Measurements from ENCODE around the gene DHRS2.

DNA sequence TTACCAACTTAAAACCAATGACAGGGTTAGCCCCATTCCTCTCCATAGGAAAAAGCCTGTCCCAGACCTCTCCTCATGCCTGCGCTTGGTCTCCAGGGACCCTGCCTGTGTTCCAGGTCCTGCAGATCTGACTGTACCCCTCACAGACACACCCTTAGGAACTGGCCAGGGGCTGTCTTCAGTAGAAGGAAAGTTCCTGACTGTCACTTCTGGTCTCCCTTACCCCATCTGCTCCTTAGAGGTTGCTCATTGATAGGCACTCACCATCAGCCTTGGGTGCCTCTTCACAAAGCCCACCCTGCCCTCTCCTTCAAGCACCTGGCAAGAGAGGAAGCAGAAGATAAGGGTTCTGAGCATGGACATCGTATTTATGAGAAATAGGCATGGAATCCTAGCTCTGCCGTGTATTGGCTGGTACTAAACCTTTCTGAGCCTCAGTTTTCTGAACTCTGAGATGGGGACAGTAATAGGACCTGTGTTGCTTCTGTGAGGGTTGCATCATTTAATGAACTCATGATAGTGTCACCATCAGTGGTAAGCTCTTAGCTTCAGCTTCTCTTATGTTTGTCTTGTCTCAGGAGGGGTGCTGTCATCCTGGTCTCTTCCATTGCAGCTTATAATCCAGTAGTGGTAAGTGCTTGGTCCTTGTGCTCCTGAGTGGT, 7.5 kb downstream of the DHRS2 start:
- TF ChIP-seq, protein P1, sequence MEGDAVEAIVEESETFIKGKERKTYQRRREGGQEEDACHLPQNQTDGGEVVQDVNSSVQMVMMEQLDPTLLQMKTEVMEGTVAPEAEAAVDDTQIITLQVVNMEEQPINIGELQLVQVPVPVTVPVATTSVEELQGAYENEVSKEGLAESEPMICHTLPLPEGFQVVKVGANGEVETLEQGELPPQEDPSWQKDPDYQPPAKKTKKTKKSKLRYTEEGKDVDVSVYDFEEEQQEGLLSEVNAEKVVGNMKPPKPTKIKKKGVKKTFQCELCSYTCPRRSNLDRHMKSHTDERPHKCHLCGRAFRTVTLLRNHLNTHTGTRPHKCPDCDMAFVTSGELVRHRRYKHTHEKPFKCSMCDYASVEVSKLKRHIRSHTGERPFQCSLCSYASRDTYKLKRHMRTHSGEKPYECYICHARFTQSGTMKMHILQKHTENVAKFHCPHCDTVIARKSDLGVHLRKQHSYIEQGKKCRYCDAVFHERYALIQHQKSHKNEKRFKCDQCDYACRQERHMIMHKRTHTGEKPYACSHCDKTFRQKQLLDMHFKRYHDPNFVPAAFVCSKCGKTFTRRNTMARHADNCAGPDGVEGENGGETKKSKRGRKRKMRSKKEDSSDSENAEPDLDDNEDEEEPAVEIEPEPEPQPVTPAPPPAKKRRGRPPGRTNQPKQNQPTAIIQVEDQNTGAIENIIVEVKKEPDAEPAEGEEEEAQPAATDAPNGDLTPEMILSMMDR (IDR thresholded peaks at IDR 0.05) = no peak
- TF ChIP-seq ZFX (IDR thresholded peaks at IDR 0.05; ENCODE audit: borderline replicate concordance) = no peak

All from 22Rv1 (cell line).